Motor neuron (in vitro differentiated cells): ENCODE results near the gene RNF39. TPM values are rescaled to one million over a fixed set of nuclear protein-coding genes. Genes with fewer than 3 reads are reported as not detected.
"Not testable (repeated sequence)": the region's sequence is repeated elsewhere in the genome, so short reads cannot be mapped to it uniquely, and the experiment has no call there.

ENCODE experiments used
- ATAC-seq, 8 experiments: fragments of 200-7000 bp; cut with Tn5 transposase; replicated peaks in 6 of 8; 2 replicates each; pipeline ENCODE4 v1.8.0; 2021; ENCODE audit warnings: mild to moderate bottlenecking in 8 of 8, moderate library complexity in 8 of 8
- H3K27ac ChIP-seq, 2 donors: fragments of 250-450 bp; sonication (Bioruptor Pico); 2 replicates each; pipeline ENCODE4 v1.9.0; 2021; ENCODE audit warnings: antibody characterized with exemption in 2 of 2, mild to moderate bottlenecking in 2 of 2, moderate library complexity in 1 of 2
- H3K4me1 ChIP-seq, 2 donors: fragments of 250-450 bp; sonication (Bioruptor Pico); replicated peaks in 1 of 2; 2 replicates each; pipeline ENCODE4 v1.6.1; 2021; ENCODE audit warnings: antibody characterized with exemption in 2 of 2, mild to moderate bottlenecking in 2 of 2, moderate library complexity in 1 of 2
- H3K4me3 ChIP-seq, 5 donors: fragments of 250-450 bp; sonication (Bioruptor Pico); 2 replicates each; pipeline ENCODE4 v1.9.0; 2021; ENCODE audit warnings: antibody characterized with exemption in 5 of 5, mild to moderate bottlenecking in 5 of 5, moderate library complexity in 4 of 5
- WGBS, 10 experiments: fragments of 450-650 bp; shearing (Covaris generic); methylation state at CpG; one replicate each; pipeline ENCODE4 v1.0.0; 2022; 5-methylcytosine and 5-hydroxymethylcytosine counted together
- in situ Hi-C, 9 experiments: fragments of 400-800 bp; cut with MboI; loops; one replicate each; pipeline ENCODE4 v1.15.0; 2021; ENCODE audit warnings: low sequenced_read_pairs in 9 of 9, low pct_unique_long_range_greater_than_20kb in 2 of 9; ENCODE audit not compliant: unreplicated experiment in 9 of 9
- total RNA-seq, 8 experiments: library from RNA; unstranded; fragments of 300-600 nt; gene quantifications; 2 replicates each; pipeline versions ENCODE4 v1.2.3 to v1.2.4, GENCODE V29; 2022

RNF39 gene, protein sequence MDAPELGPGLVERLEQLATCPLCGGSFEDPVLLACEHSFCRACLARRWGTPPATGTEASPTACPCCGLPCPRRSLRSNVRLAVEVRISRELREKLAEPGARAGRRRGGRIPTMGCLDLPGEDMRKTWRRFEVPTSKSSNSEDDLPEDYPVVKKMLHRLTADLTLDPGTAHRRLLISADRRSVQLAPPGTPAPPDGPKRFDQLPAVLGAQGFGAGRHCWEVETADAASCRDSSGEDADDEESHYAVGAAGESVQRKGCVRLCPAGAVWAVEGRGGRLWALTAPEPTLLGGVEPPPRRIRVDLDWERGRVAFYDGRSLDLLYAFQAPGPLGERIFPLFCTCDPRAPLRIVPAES
- total RNA-seq = 1 to 10 TPM in 4 of 8 experiments, under 1 TPM in 4; 0.49 to 2.3 (median 1.1) TPM

DNA sequence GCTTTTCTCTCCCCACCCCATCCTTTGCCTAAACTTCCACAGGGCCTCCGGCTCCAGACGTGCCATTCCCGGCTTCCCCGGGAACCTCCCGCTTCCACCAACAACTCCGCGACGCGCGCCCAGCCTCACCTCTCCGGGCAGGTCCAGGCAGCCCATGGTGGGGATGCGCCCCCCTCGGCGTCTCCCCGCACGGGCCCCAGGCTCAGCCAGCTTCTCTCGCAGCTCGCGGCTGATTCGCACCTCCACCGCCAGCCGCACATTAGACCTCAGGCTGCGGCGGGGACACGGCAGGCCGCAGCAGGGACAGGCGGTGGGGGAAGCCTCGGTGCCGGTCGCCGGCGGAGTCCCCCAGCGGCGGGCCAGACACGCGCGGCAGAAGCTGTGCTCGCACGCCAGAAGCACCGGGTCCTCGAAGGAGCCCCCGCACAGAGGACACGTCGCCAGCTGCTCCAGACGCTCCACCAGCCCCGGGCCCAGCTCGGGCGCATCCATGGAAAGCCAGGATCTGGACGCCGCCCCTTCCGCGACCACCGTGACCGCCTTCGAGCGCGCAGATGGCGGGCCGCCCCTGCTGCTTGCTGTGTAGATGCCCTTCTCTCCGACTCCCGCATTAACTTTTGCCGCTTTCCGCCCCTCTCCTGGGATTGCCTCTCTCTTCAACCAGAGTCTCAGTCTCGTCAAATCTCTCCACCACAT is at the start of gene RNF39:
Gene RNF39, minus strand, starts transcription at position 676 of the 696 bp plus-strand sequence. Its CDS starts 184 bp downstream, at position 492.
- Histone ChIP-seq H3K4me1 (peaks cover 3 to 8% of the 10 kb centered on the region in 2 donors), H3K4me3 (peak within 1 kb of the TSS; percentile 15 to 29 (median 18)), H3K27ac (no peak within 1 kb of the TSS)
- WGBS, 10 experiments = 0 to 20% (median 4%) methylated on average over 3 to 21 of the region's 64 CpGs; no CpG with 5 or more reads in 4 of the 10 experiments
- peak in 6 of 8 experiments; percentile 10 to 52 (median 42) for ATAC-seq
- in situ Hi-C loops = no loop called here

DNA sequence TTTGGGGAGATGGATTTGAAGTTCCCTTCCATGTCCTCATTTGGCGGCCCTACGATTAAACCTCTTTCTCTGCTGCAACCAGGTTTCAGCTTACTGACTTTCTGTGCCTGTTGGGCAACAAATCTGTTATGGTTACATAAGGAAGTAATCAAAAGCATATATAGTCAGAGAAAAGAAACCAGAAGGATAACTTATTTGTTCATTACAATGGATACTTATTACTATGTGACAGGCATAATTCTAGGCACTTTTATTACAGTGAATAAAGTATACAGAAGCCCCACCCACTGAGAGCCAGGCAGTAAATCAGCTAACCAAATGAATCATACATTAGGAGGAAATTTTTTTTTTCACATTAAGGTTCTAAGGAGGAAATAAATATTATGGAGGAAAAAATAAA is 46.9 kb upstream of the RNF39 start:
- in situ Hi-C loops = loop anchor here in 1 of 9 experiments (25.0 kb wide), 1 partner anchor 260 kb away; no protein-coding TSS in a partner anchor
- peak in 3 of 8 experiments; percentile 23 to 80 (median 71) for ATAC-seq
- H3K4me3 ChIP-seq = no peak overlapping the region
- H3K4me1 ChIP-seq = no peaks in the 10 kb centered on the region
- no peak overlapping the region for H3K27ac ChIP-seq
- 6 to 70% (median 40%) methylated on average over 1 to 2 of the region's 2 CpGs; no CpG with 5 or more reads in 1 of the 10 experiments for WGBS, 10 experiments

DNA sequence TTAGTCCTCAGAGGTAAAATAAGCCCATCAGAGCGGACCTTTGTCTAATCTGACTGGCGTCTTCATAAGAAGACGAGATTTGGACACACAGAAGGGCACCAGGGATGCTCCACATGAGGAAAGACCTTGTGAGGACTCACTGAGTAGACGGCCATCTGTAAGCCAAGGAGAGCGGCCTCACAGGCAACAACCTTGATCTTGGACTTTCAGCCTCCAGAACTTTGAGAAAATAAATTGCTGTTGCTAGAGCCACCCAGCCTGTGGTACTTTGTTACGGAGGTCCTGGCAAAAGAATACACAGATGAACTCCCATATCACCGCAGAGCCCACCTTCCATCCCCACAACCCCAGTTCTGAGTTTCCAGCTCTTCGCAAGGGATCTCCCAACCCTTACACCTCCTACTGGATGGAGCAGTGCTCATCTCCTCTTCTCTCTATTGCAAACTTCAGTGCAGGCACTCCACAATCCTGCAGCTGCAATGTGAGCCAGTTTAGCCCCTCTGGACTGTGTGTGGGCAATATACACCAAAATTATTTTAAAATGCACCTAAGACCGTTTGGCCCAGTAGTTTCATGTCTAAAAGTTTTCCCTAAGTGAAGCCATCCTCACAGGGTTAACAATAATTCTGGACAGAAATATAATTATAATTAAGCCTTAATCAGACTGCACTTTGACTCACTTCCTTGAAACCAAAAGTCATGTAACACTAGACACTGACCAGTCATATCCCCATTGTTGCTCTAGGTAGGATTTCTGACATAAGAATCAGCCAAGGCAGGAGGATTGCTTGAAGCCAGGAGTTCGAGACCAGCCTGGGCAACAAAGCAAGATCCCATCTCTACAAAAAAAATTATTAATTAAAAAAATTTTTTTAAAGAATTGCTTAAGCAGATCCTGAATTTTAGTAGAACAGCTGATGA is 46.1 kb upstream of the RNF39 start:
- Histone ChIP-seq H3K27ac (no peak overlapping the region), H3K4me1 (no peaks in the 10 kb centered on the region), H3K4me3 (no peak overlapping the region)
- in situ Hi-C loops = loop anchor here in 1 of 9 experiments (25.0 kb wide), 1 partner anchor 259 kb away; no protein-coding TSS in a partner anchor
- 27 to 83% (median 59%) methylated on average over 2 to 8 of the region's 10 CpGs for WGBS, 10 experiments
- no peak for ATAC-seq

DNA sequence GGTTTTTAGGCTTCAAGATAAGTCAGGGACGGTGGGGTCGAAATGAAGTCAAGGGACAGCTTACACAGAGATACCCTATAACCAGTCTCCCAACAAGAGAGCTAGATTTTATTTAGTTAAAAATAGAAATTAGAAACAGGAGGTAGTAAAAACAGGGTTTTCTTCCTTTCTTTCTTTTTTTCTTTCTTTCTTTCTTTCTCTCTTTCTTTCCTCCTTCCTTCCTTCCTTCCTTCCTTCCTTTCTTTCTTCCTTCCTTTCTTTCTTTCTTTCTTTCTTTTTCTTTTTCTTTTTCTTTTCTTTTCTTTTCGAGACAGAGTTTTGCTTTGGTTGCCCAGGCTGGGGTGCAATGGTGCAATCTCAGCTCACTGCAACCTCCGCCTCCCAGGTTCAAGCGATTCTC is 43.1 kb upstream of the RNF39 start:
- H3K27ac ChIP-seq, H3K4me1 ChIP-seq, H3K4me3 ChIP-seq, ATAC-seq: not testable (repeated sequence)
- in situ Hi-C loops = loop anchor here in 1 of 9 experiments (25.0 kb wide), 1 partner anchor 256 kb away; no protein-coding TSS in a partner anchor
- 72 to 100% (median 81%) methylated on average over 1 to 5 of the region's 5 CpGs for WGBS, 10 experiments

DNA sequence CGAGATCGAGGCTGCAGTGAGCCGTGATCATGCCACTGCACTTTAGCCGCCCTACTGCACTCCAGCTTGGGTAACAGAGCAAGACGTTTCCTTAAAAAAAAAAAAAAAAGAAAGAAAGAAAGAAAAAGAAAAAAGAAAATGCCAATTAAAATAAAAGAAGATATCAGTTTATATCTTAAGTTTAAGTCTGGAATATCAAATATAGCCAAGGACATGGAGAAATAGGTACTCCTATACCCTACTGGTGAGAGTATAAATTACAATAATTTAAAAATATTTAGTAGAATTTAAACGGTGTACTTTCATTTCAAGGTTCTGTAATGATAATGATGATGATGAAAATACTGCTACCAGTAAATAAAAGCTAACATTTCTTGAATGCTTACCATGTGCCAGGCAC is 41.2 kb upstream of the RNF39 start:
- Histone ChIP-seq H3K4me3 (no peak overlapping the region), H3K27ac (no peak overlapping the region), H3K4me1 (no peaks in the 10 kb centered on the region)
- ATAC-seq = no peak
- WGBS, 10 experiments = 57 to 88% (median 73%) methylated on average over 1 to 6 of the region's 6 CpGs
- in situ Hi-C loops = loop anchor here in 1 of 9 experiments (25.0 kb wide), 1 partner anchor 254 kb away; no protein-coding TSS in a partner anchor

DNA sequence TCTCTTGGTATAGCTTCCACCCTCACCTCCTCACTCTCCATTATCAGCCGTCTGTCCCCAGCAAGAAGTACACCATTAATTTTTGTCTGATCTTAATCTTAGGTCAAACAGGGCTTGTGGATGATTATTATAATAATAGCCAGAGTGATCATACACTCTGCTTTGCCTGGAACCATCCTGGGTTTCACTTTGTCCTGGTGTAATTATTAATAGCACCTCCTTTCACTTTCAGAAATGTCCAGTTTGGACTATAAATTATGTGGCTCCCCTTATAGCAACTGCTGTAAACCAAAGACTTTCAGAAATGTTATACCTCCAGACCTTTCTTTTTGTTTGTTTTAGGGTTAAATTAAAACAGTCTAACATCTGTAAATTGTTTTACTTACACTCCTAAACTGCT is 38.3 kb upstream of the RNF39 start:
- in situ Hi-C loops = loop anchor here in 1 of 9 experiments (25.0 kb wide), 1 partner anchor 252 kb away; no protein-coding TSS in a partner anchor
- Histone ChIP-seq H3K27ac (no peak overlapping the region), H3K4me1 (no peaks in the 10 kb centered on the region), H3K4me3 (no peak overlapping the region)
- 11 to 100% (median 70%) methylated on average over 1 of the region's 1 CpG; no CpG with 5 or more reads in 3 of the 10 experiments for WGBS, 10 experiments
- ATAC-seq = no peak

DNA sequence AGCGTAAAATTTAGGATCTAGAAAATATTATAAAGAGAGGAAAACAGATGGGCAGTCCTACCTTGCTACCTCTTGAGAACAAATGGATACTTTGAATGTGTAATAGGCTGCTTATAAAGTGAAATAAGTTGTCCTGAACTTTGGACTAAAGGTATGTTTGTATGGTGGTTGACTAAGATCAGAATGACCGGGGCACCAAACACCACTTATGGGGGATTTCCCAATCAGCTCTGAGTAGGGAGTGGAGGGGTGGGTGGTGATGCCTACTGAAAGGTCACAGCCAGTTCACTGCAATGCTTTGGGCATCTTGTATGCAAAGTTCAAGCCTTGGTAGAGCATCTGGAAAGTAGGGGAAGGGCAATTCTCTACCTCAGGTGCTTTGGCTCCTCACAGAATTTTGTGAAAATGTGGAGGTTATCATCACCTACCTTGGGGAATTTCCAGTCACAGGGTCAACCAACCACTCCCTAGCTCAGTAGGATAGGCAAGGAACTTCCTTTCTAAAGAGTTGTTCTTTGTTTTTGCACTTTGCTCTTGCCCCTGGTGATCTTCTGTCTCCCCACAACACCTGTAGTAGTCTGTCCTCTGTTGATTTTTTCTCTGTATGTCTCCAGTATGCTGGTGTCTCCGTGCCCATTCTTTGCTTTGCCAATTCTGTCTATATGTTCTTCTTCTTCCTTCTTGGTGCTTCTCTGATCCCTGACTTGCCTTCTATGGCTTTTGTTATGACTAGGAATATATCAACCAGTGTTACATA is 37.6 kb upstream of the RNF39 start, which contains the start of gene TRIM31:
Gene TRIM31, minus strand, starts transcription at position 88 of the 757 bp plus-strand sequence. CDS start 285 bp downstream, outside the sequence.
- Histone ChIP-seq H3K4me1 (no peaks in the 10 kb centered on the region), H3K4me3 (no peak within 1 kb of the TSS), H3K27ac (no peak within 1 kb of the TSS)
- in situ Hi-C loops = loop anchor here in 1 of 9 experiments (25.0 kb wide), 1 partner anchor 251 kb away; no protein-coding TSS in a partner anchor
- peak in 1 of 8 experiments; percentile 68 for ATAC-seq
- 28 to 76% (median 47%) methylated on average over 1 to 3 of the region's 3 CpGs for WGBS, 10 experiments

DNA sequence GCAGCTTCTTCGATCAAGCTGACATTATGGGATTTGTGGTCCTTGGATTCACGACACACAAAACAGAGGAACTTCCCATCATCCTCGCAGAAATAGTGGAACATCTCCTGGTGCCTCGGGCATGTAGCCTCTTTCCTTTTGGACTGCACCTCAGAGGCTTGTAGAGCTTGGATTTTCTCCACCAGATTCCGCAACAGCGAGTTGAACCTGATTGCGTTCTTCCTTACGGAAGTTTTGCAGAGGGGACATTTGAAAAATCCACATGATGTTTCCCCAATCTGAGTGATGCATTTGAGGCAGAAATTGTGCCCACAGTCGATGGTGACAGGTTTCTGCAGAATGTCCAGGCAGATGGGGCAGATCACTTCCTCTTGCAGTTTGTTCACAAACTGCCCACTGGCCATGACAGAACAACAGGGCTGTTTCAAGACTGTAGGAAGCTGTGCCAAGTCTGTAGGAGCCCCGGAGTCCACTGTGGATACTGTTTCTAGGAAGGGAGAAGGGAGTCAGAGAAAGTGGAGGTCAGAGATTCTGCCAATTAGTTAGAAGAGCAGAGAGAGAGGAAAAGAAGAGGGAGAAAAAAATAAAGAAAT is 36.9 kb upstream of the RNF39 start:
- 5 to 70% (median 63%) methylated on average over 1 to 9 of the region's 10 CpGs for WGBS, 10 experiments
- no peaks in the 10 kb centered on the region for H3K4me1 ChIP-seq
- no peak for ATAC-seq
- in situ Hi-C loops = loop anchor here in 1 of 9 experiments (25.0 kb wide), 1 partner anchor 250 kb away; no protein-coding TSS in a partner anchor
- H3K27ac ChIP-seq = no peak overlapping the region
- H3K4me3 ChIP-seq = no peak overlapping the region

DNA sequence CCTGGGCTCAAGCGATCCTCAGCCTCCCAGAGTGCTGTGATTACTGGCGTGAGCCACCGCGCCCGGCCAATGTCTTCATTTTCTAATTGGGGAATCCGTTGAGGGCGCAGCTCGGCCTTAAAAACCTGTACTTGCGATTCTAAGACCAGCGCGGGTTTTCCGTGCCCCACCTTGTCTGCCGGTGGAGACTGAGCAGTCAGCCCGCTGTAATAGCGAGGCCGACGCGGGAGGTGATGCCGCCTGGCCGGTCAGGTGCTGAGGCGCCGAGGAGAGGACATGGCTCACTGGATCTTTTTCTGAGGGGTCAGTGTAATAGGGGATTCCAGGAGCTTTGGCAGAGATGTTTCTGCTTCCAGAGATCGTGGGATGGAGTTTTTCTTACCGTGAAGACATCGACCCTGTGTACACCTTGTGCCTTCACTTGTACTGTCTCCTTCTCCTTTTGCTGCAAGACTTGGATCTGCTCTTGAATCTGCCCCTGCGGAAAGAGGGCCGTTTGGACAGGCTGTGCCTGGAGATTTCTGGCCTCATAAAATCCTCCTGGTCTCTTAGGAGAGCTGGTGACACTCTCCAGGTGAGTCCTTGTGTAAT is 35.8 kb upstream of the RNF39 start:
- Histone ChIP-seq H3K4me3 (no peak overlapping the region), H3K4me1 (no peaks in the 10 kb centered on the region), H3K27ac (no peak overlapping the region)
- in situ Hi-C loops = loop anchor here in 1 of 9 experiments (25.0 kb wide), 1 partner anchor 249 kb away; no protein-coding TSS in a partner anchor
- 10 to 87% (median 75%) methylated on average over 2 to 19 of the region's 27 CpGs; no CpG with 5 or more reads in 1 of the 10 experiments for WGBS, 10 experiments
- no peak for ATAC-seq

DNA sequence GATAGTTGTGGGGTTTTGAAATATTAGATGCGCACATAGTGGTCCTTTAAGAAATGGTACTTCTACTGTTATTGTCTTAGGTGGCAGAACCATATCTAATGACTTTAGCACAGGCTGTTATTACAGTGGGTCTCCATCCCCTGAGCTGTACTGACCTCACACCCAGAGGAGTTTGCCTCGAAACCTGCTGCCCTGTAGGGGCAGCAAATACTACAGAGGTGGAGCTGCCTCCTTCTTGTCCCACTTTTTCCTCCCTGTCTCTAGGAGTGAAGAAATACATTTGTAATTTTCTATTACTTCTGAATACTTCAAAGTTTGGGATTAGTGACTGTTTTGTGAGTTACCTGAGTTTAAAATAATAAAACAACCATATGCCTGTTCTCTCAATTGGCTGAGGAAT is 29.1 kb upstream of the RNF39 start:
- in situ Hi-C loops = loop anchor here in 1 of 9 experiments (25.0 kb wide), 1 partner anchor 242 kb away; no protein-coding TSS in a partner anchor

DNA sequence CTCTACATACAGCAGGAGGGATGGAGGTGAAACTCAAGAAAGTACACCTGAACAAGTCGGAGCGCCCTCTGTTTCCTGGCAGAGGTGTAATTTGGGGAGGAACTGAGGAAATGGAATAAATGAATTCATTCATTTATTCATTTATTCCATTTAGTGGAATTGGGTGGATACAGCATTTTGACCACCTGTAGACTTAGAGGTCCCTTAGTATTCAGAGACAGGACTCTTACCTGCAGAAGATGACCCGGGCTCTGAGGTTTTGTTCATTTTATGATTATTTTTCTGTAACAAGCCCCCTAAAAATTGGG is 28.3 kb upstream of the RNF39 start:
- Histone ChIP-seq H3K4me1 (peaks cover 0 to 3% of the 10 kb centered on the region in 2 donors), H3K27ac (no peak overlapping the region), H3K4me3 (no peak overlapping the region)
- 27 to 100% (median 75%) methylated on average over 1 to 3 of the region's 3 CpGs; no CpG with 5 or more reads in 2 of the 10 experiments for WGBS, 10 experiments
- in situ Hi-C loops = loop anchor here in 1 of 9 experiments (25.0 kb wide), 1 partner anchor 242 kb away; no protein-coding TSS in a partner anchor
- ATAC-seq = no peak

More for the DNA sequence above, 29.1 kb upstream of the RNF39 start:
- no peak for ATAC-seq
- Histone ChIP-seq H3K27ac (no peak overlapping the region), H3K4me3 (no peak overlapping the region), H3K4me1 (peaks cover 0 to 3% of the 10 kb centered on the region in 2 donors)
- 20 to 100% (median 58%) methylated on average over 1 to 2 of the region's 2 CpGs; no CpG with 5 or more reads in 3 of the 10 experiments for WGBS, 10 experiments
